K562 (cell line): ENCODE measurements around the gene UBE2L6. TPM values are rescaled to one million over a fixed set of nuclear protein-coding genes. Genes with fewer than 3 reads are reported as not detected.

ENCODE experiments used
- CBX2 ChIP-seq: fragments of 200-600 bp; sonication (generic); IDR thresholded peaks from one replicate; pipeline ENCODE4 v1.6.1; 2012; ENCODE audit warnings: mild to moderate bottlenecking, low read length, inconsistent platforms; ENCODE audit not compliant: insufficient read depth, poor library complexity, severe bottlenecking
- CHAMP1 ChIP-seq: fragments of 450-650 bp; IDR thresholded peaks from 2 replicates; pipeline ENCODE4 v1.6.1; 2016; ENCODE audit warnings: mild to moderate bottlenecking
- CREB3 ChIP-seq: fragments of 450-650 bp; conservative IDR thresholded peaks from 2 replicates; pipeline ENCODE4 v1.6.1; 2016; ENCODE audit warnings: missing genetic modification characterization, low read depth, mild to moderate bottlenecking, missing compliant biosample characterization, moderate library complexity
- KDM1A ChIP-seq, 2 experiments: fragments of 450-650 bp; IDR thresholded peaks; 2 replicates each; pipeline ENCODE4 v1.6.1; 2016; ENCODE audit warnings: mild to moderate bottlenecking in 2 of 2
- MGA ChIP-seq: fragments of 450-650 bp; IDR thresholded peaks from 2 replicates; pipeline ENCODE4 v1.6.1; 2016; ENCODE audit warnings: mild to moderate bottlenecking, moderate library complexity
- TSC22D4 ChIP-seq: fragments of 450-650 bp; IDR thresholded peaks from 2 replicates; pipeline ENCODE4 v1.6.1; 2016; ENCODE audit warnings: missing genetic modification characterization, missing biosample characterization, control low read depth
- ZNF174 ChIP-seq: fragments of 250-450 bp; sonication (Bioruptor Pico); IDR thresholded peaks from 2 replicates; pipeline ENCODE4 v1.4.0; 2020; ENCODE audit warnings: mild to moderate bottlenecking
- ZNF184 ChIP-seq: sonication (generic); formaldehyde crosslinking; IDR thresholded peaks from 2 replicates; pipeline ENCODE4 v1.5.0; 2020; ENCODE audit warnings: missing genetic modification reagents
- ZNF232 ChIP-seq: sonication (generic); formaldehyde crosslinking; IDR thresholded peaks from 2 replicates; pipeline ENCODE4 v1.8.0; 2022; ENCODE audit warnings: mild to moderate bottlenecking, missing genetic modification reagents
- polyA plus RNA-seq, 8 experiments: library from polyadenylated mRNA; depleted of rRNA in 4 of 8; stranded (reverse) in 5 of 8; unstranded in 3 of 8; fragments of >200 nt; fragmentation: Nextera tagmentation in 2 of 8; fragmentation: Illumina TruSeq in 1 of 8; extraction: Ambion mirVana in 2 of 8; extraction: Trizol in 1 of 8; gene quantifications; 2 replicates each; pipeline versions ENCODE4 v1.2.1 to v1.2.3, GENCODE V29; 2011 to 2014; ENCODE audit warnings: inconsistent platforms in 1 of 8, missing spikeins in 1 of 8
- total RNA-seq, 7 experiments: library from RNA; depleted of rRNA in 6 of 7; stranded (reverse); fragments of >200 nt in 6 of 7; fragmentation: Illumina TruSeq in 2 of 7; extraction: Trizol in 2 of 7; gene quantifications; 2 replicates each; pipeline versions ENCODE4 v1.2.1 to v1.2.3, GENCODE V29; 2011 to 2021; ENCODE audit warnings: low replicate concordance in 1 of 7

UBE2L6 gene
- total and polyA plus RNA-seq, 9 of the 15 experiments (the other 6 are each of a cell fraction or from before 2014, with no cell fraction given), result 5.9 to 24.9 (median 9.7) TPM

GRCh38 chr11:57567515-57568329 is at the start of gene UBE2L6 (continued):
- TF ChIP-seq CHAMP1, result no peak
- TF ChIP-seq MGA, result 0 out of 2 replicates have a peak, but pooled peaks have one; percentile 34
- no peak for TF ChIP-seq KDM1A (IDR thresholded peaks at IDR 0.05)
- no peak for TF ChIP-seq CREB3 (tag)
- TF ChIP-seq TSC22D4 (tag), result no peak
- no peak for TF ChIP-seq ZNF184 (CRISPR knock-in tag)
- TF ChIP-seq CBX2, result no peak
- peak; percentile 88 for TF ChIP-seq ZNF232
- TF ChIP-seq ZNF174 (CRISPR knock-in tag), result no peak
